Measurements from ENCODE around the gene HECTD1.
"Not testable (repeated sequence)": the region's sequence is repeated elsewhere in the genome, so short reads cannot be mapped to it uniquely, and the experiment has no call there.

The HECTD1 gene

GRCh38 chr14:31068235-31068634 is 139.4 kb downstream of the HECTD1 start:
- no peaks in the 10 kb centered on the region for H3K9me3 Mint-ChIP-seq
- no peak for DNase-seq (ENCODE audit: low spot score in 2 of 2)
- no peak overlapping the region for H3K27ac Mint-ChIP-seq
- H3K4me1 Mint-ChIP-seq = no peaks in the 10 kb centered on the region
- ATAC-seq (ENCODE audit: low read depth) = no peak
- peaks cover 18% of the 10 kb centered on the region for H3K36me3 Mint-ChIP-seq
- H3K4me3 Mint-ChIP-seq = no peak overlapping the region
- no peaks in the 10 kb centered on the region for H3K27me3 Mint-ChIP-seq

GRCh38 chr14:31062908-31063307 is 144.7 kb downstream of the HECTD1 start:
- H3K9me3 Mint-ChIP-seq; ATAC-seq (ENCODE audit: low read depth): not testable (repeated sequence)

GRCh38 chr14:31060253-31060875 is 147.2 kb downstream of the HECTD1 start:
- DNase-seq (ENCODE audit: low spot score in 2 of 2) (no peak), ATAC-seq (ENCODE audit: low read depth) (no peak)
- H3K4me3 Mint-ChIP-seq = no peak overlapping the region
- peaks cover 4% of the 10 kb centered on the region for H3K36me3 Mint-ChIP-seq
- peaks cover 11% of the 10 kb centered on the region for H3K4me1 Mint-ChIP-seq
- no peak overlapping the region for H3K27ac Mint-ChIP-seq
- H3K9me3 Mint-ChIP-seq = no peaks in the 10 kb centered on the region
- H3K27me3 Mint-ChIP-seq = no peaks in the 10 kb centered on the region

More at GRCh38 chr14:31062908-31063307, 144.7 kb downstream of the HECTD1 start:
- Mint-ChIP-seq H3K36me3 (peaks cover 11% of the 10 kb centered on the region), H3K4me1 (peaks cover 11% of the 10 kb centered on the region)
- H3K27me3 Mint-ChIP-seq; H3K27ac Mint-ChIP-seq; H3K4me3 Mint-ChIP-seq; DNase-seq (ENCODE audit: low spot score in 2 of 2): not testable (repeated sequence)

DNA sequence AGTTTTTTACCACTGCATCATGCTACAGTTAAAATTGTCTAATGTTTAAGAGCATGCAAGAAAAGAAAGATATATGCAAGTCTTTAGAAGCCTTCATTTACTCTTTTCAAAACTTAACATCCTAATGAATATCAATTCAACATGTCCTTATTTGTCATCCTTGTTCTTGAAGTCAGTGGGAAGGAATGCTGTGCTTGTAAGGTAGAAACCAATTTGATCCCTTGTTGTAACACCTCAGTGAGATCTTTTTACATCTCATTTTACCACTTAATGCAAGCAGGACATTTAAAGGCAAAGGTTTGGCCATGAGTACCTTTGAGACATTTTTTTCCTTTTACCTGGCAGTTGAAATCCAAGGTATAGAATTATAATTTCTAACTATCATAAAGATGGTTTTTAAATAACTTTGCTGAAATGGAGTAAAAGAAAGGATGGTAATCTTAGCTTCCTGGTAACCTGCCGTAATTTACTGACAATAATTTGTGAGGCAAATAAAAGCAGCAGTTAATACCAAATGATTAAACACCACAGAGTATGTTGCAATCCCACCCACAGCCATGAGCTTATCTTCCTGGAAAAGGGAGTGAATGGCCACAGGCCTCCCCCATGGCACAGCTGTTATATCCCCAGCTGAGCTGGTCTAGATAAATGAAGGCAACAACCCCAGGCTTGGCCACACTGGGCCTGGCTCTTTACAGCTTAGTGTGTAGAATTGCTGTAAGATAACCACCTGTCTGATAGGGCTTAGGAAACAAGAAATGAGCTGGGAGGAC is 148.3 kb downstream of the HECTD1 start:
- Mint-ChIP-seq H3K36me3 (peaks cover 2% of the 10 kb centered on the region), H3K4me1 (peaks cover 11% of the 10 kb centered on the region), H3K27ac (peak overlapping the region; percentile 4), H3K9me3 (no peaks in the 10 kb centered on the region), H3K27me3 (no peaks in the 10 kb centered on the region), H3K4me3 (no peak overlapping the region)
- DNase-seq (ENCODE audit: low spot score in 2 of 2) = no peak
- ATAC-seq (ENCODE audit: low read depth) = no peak

DNA sequence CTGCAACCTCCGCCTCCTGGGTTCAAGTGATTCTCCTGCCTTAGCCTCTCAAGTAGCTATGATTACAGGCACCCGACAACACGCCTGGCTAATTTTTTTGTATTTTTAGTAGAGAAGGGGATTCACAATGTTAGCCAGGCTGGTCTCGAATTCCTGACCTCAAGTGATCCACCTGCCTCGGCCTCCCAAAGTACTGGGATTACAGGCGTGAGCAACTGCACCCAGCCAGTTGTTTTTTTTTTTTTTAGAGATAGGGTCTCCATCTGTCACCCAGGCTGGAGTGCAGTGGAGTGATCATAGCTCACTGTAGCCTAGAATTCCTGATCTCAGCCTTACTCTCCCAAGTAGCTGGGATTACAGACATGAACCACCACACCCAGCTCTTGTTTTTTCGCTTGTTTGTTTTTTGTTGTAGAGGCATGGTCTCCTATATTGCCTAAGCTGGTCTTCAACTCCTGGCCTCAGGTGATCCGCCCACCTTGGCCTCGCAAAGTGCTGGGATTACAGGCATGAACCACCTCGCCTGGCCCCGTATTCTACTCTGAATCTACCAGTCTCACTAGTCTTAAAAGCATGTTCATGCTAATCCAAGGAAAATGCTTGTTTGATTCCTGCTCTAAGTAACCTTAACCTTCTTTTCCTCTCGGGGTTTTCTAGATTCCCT is 149.8 kb downstream of the HECTD1 start:
- DNase-seq (ENCODE audit: low spot score in 2 of 2) (no peak), ATAC-seq (ENCODE audit: low read depth) (no peak)
- Mint-ChIP-seq H3K9me3 (no peaks in the 10 kb centered on the region), H3K27me3 (no peaks in the 10 kb centered on the region), H3K27ac (no peak overlapping the region), H3K4me1 (peaks cover 11% of the 10 kb centered on the region), H3K36me3 (peaks cover 4% of the 10 kb centered on the region), H3K4me3 (no peak overlapping the region)

- H3K27me3 Mint-ChIP-seq = no peaks in the 10 kb centered on the region
- H3K4me3 Mint-ChIP-seq = no peak overlapping the region
- ATAC-seq (ENCODE audit: low read depth) = no peak
- DNase-seq (ENCODE audit: low spot score in 2 of 2) = no peak
- H3K27ac Mint-ChIP-seq = no peak overlapping the region
- H3K9me3 Mint-ChIP-seq = no peaks in the 10 kb centered on the region
- peaks cover 4% of the 10 kb centered on the region for H3K36me3 Mint-ChIP-seq
- H3K4me1 Mint-ChIP-seq = peaks cover 11% of the 10 kb centered on the region
Observed at GRCh38 chr14:31057035-31057434, 150.6 kb downstream of the HECTD1 start.

GRCh38 chr14:31052905-31053586 is 154.5 kb downstream of the HECTD1 start:
- not testable (repeated sequence) for H3K27ac Mint-ChIP-seq; DNase-seq (ENCODE audit: low spot score in 2 of 2); H3K4me1 Mint-ChIP-seq; ATAC-seq (ENCODE audit: low read depth); H3K9me3 Mint-ChIP-seq; H3K36me3 Mint-ChIP-seq; H3K27me3 Mint-ChIP-seq; H3K4me3 Mint-ChIP-seq

DNA sequence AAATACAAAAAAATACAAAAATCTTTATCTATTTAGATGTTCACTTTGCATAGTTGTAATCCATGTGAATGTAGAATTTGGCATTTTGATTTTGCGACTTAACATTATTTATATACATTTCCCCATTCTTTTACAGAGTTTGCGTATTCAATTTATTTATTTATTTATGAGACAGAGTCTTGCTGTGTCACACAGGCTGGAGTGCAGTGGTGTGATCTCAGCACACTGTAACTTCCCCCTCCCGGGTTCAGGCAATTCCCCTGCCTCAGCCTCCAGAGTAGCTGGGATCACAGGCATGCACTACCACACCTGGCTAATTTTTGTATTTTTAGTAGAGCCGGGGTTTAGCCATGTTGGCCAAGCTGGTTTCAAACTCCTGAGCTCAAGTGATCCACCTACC is 156.1 kb downstream of the HECTD1 start:
- Mint-ChIP-seq H3K9me3 (no peaks in the 10 kb centered on the region), H3K36me3 (peaks cover 9% of the 10 kb centered on the region), H3K27ac (no peak overlapping the region), H3K27me3 (no peaks in the 10 kb centered on the region), H3K4me1 (no peaks in the 10 kb centered on the region), H3K4me3 (no peak overlapping the region)
- DNase-seq (ENCODE audit: low spot score in 2 of 2) = no peak
- no peak for ATAC-seq (ENCODE audit: low read depth)

- Mint-ChIP-seq H3K9me3 (no peaks in the 10 kb centered on the region), H3K27me3 (no peaks in the 10 kb centered on the region), H3K4me3 (no peak overlapping the region), H3K27ac (peak overlapping the region; percentile 36), H3K4me1 (no peaks in the 10 kb centered on the region), H3K36me3 (peaks cover 9% of the 10 kb centered on the region)
- no peak for DNase-seq (ENCODE audit: low spot score in 2 of 2)
- ATAC-seq (ENCODE audit: low read depth) = no peak
Observed at GRCh38 chr14:31051023-31051422, 156.6 kb downstream of the HECTD1 start.

Data from memory B cell (primary cell).